ENCODE measurements around the gene SH3YL1. TPM values are rescaled to one million over a fixed set of nuclear protein-coding genes. Genes with fewer than 3 reads are reported as not detected.

SH3YL1 gene
- total RNA-seq, 1 experiment from 2014 or later, result 84.7 TPM

DNA sequence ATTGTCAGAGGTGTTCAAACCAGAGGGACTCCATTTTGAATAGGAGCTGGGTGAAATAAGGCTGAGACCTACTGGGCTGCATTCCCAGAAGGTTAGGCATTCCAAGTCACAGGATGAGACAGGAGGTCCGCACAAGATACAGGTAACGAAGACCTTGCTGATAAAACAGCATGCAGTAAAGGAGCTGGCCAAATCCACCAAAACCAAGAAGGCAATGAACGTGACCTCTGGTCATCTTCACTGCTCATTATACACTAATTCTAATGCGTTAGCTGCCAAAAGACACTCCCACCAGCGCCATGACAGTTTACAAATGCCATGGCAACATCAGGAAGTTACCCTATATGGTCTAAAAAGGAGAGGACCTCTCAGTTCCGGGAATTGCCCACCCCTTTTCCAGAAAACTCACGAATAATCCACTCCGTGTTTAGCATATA, 10.6 kb downstream of the SH3YL1 start:
- Histone ChIP-seq H4K20me1 (ENCODE audit: insufficient read depth) (peaks cover 5% of the 10 kb centered on the region; the same call in 1 of the 2 replicates), H3K4me3 (no peak overlapping the region), H3F3A (ENCODE audit: insufficient read depth, low read depth) (no peaks in the 10 kb centered on the region; the same call in 1 of the 2 replicates), H3K4me1 (replicated peaks; ENCODE audit: insufficient read depth) (no peaks in the 10 kb centered on the region), H3K79me2 (ENCODE audit: low read depth) (no peaks in the 10 kb centered on the region), H3K9me3 (ENCODE audit: insufficient read depth, low read depth) (peaks cover 10% of the 10 kb centered on the region), H3K9me2 (ENCODE audit: insufficient read depth) (no peaks in the 10 kb centered on the region), H3K4me2 (no peak overlapping the region), H3K27ac (no peak overlapping the region), H3K36me3 (ENCODE audit: low read depth) (peaks cover 22% of the 10 kb centered on the region), H2AFZ (no peak overlapping the region), H3K27me3 (ENCODE audit: insufficient read depth, low read depth) (no peaks in the 10 kb centered on the region)
- POLR2A ChIA-PET (ENCODE audit: unreplicated experiment), result no interaction called here
- no TSS peak for BruUV-seq (replicated peaks)
- intact Hi-C loops (cut with micrococcal nuclease; ENCODE audit: unreplicated experiment), result no loop called here
- DNase-seq, result no peak
- CTCF ChIA-PET, result no interaction called here
- no peak for TF ChIP-seq EZH2 (IDR thresholded peaks at IDR 0.05; ENCODE audit: low read depth)
- TF ChIP-seq, protein P1, sequence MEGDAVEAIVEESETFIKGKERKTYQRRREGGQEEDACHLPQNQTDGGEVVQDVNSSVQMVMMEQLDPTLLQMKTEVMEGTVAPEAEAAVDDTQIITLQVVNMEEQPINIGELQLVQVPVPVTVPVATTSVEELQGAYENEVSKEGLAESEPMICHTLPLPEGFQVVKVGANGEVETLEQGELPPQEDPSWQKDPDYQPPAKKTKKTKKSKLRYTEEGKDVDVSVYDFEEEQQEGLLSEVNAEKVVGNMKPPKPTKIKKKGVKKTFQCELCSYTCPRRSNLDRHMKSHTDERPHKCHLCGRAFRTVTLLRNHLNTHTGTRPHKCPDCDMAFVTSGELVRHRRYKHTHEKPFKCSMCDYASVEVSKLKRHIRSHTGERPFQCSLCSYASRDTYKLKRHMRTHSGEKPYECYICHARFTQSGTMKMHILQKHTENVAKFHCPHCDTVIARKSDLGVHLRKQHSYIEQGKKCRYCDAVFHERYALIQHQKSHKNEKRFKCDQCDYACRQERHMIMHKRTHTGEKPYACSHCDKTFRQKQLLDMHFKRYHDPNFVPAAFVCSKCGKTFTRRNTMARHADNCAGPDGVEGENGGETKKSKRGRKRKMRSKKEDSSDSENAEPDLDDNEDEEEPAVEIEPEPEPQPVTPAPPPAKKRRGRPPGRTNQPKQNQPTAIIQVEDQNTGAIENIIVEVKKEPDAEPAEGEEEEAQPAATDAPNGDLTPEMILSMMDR (conservative IDR thresholded peaks at IDR 0.05), result no peak

DNA sequence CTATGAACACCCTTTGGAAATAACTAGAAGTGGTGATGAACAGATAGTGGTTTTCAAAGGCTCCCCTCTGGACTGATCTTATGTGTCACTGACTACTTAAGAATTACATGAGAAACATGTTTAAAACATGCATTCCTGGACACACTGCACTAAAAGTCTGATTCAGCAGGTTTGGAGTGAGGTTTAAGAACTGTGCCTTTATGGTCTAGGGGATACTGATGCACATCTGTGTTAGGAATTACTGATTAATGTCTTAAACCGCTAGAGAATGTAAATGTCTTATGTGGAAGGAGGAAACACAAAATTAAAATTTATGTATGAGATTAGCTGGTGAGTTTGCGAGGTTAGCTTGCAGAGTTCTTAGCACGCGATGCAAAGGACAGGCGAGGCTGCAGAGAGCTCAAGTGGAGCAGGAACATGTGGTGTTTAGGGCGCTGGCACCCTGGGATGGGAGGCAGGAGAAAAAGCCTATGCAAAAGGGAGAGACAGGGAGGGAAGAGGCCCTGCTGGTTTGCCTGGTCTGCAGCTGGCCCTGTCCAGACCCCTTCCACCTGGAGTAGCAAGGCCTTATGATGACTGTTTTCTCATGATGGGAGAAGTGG, 11.7 kb downstream of the SH3YL1 start:
- intact Hi-C loops (cut with micrococcal nuclease; ENCODE audit: unreplicated experiment), result no loop called here
- H3K4me3 ChIP-seq, result no peak overlapping the region
- H3K27me3 ChIP-seq (ENCODE audit: insufficient read depth, low read depth), result no peaks in the 10 kb centered on the region
- peaks cover 5% of the 10 kb centered on the region; the same call in 1 of the 2 replicates for H4K20me1 ChIP-seq (ENCODE audit: insufficient read depth)
- no peak for TF ChIP-seq EZH2 (IDR thresholded peaks at IDR 0.05; ENCODE audit: low read depth)
- TF ChIP-seq, protein P1 (conservative IDR thresholded peaks at IDR 0.05), result no peak
- H3K4me2 ChIP-seq, result no peak overlapping the region
- H3F3A ChIP-seq (ENCODE audit: insufficient read depth, low read depth), result peaks cover 4% of the 10 kb centered on the region
- H3K79me2 ChIP-seq (ENCODE audit: low read depth), result no peaks in the 10 kb centered on the region
- no peak for DNase-seq
- no peaks in the 10 kb centered on the region for H3K4me1 ChIP-seq (replicated peaks; ENCODE audit: insufficient read depth)
- no peaks in the 10 kb centered on the region for H3K9me2 ChIP-seq (ENCODE audit: insufficient read depth)
- H3K9me3 ChIP-seq (ENCODE audit: insufficient read depth, low read depth), result no peaks in the 10 kb centered on the region
- H3K36me3 ChIP-seq (ENCODE audit: low read depth), result peaks cover 23% of the 10 kb centered on the region
- no TSS peak for BruUV-seq (replicated peaks)
- ChIA-PET CTCF (no interaction called here), POLR2A (ENCODE audit: unreplicated experiment) (interaction anchor here (0.8 kb wide), 1 partner anchor 18 kb away, joined by 3 read pairs; no protein-coding TSS in a partner anchor)
- H2AFZ ChIP-seq, result no peak overlapping the region
- no peak overlapping the region for H3K27ac ChIP-seq

DNA sequence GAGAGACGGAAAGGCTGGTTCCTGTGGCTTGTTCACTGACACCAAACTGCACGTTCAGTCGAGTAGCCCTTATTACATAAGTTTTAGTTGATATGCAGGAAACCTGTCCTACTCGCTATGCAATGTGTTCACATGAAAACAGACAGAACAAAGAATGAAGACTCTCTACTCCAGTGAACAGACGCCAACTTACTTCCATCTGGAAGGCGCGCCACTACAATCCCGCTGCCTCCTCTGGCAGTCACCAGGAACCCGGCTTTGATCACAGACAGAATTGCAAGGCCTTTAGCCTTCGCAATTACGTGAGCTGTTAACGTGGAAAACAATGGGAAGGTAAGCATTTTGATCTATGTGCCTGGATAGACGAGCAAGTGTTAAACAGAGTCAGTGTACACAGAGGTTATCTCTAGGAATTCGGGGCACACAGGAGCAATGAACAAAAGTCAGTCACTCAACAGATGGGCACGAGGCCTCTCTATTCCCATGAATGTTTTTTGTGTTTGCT, 14.2 kb downstream of the SH3YL1 start:
- H3F3A ChIP-seq (ENCODE audit: insufficient read depth, low read depth), result peaks cover 8% of the 10 kb centered on the region
- BruUV-seq (replicated peaks), result no TSS peak
- TF ChIP-seq, protein P1 (conservative IDR thresholded peaks at IDR 0.05), result no peak
- TF ChIP-seq EZH2 (IDR thresholded peaks at IDR 0.05; ENCODE audit: low read depth), result no peak
- no peaks in the 10 kb centered on the region for H3K4me1 ChIP-seq (replicated peaks; ENCODE audit: insufficient read depth)
- H3K27me3 ChIP-seq (ENCODE audit: insufficient read depth, low read depth), result no peaks in the 10 kb centered on the region
- ChIA-PET CTCF (no interaction called here), POLR2A (ENCODE audit: unreplicated experiment) (no interaction called here)
- H3K9me2 ChIP-seq (ENCODE audit: insufficient read depth), result no peaks in the 10 kb centered on the region
- H3K4me3 ChIP-seq, result no peak overlapping the region
- intact Hi-C loops (cut with micrococcal nuclease; ENCODE audit: unreplicated experiment), result no loop called here
- H4K20me1 ChIP-seq (ENCODE audit: insufficient read depth), result 0 out of 2 replicates have a peak, but pooled peaks cover 2% of the 10 kb centered on the region
- peaks cover 29% of the 10 kb centered on the region for H3K36me3 ChIP-seq (ENCODE audit: low read depth)
- no peak overlapping the region for H3K4me2 ChIP-seq
- no peak for DNase-seq
- H2AFZ ChIP-seq, result no peak overlapping the region
- no peak overlapping the region for H3K27ac ChIP-seq
- H3K79me2 ChIP-seq (ENCODE audit: low read depth), result no peaks in the 10 kb centered on the region
- H3K9me3 ChIP-seq (ENCODE audit: insufficient read depth, low read depth), result no peaks in the 10 kb centered on the region
